ENCODE results near the gene UBIAD1.

- TF ChIP-seq, protein P1, sequence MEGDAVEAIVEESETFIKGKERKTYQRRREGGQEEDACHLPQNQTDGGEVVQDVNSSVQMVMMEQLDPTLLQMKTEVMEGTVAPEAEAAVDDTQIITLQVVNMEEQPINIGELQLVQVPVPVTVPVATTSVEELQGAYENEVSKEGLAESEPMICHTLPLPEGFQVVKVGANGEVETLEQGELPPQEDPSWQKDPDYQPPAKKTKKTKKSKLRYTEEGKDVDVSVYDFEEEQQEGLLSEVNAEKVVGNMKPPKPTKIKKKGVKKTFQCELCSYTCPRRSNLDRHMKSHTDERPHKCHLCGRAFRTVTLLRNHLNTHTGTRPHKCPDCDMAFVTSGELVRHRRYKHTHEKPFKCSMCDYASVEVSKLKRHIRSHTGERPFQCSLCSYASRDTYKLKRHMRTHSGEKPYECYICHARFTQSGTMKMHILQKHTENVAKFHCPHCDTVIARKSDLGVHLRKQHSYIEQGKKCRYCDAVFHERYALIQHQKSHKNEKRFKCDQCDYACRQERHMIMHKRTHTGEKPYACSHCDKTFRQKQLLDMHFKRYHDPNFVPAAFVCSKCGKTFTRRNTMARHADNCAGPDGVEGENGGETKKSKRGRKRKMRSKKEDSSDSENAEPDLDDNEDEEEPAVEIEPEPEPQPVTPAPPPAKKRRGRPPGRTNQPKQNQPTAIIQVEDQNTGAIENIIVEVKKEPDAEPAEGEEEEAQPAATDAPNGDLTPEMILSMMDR (IDR thresholded peaks at IDR 0.05; ENCODE audit: insufficient read depth, low read length, poor library complexity, severe bottlenecking): no peak
- TF ChIP-seq EZH2phosphoT487 (conservative IDR thresholded peaks at IDR 0.05; ENCODE audit: low read length): no peak
Measured at GRCh38 chr1:11321656-11322491, 48.9 kb downstream of the UBIAD1 start.

Measured in SU-DHL-6 (cell line).